GM12874 (cell line): ENCODE data around the gene AP1G1.

Experiments
- CTCF ChIP-seq: IDR thresholded peaks from 2 replicates; pipeline ENCODE4 v1.5.1; 2011; ENCODE audit warnings: low read depth, mild to moderate bottlenecking, control low read depth, low read length, moderate library complexity; ENCODE audit not compliant: insufficient read depth

Gene AP1G1

GRCh38 chr16:71758293-71758760 lies 50.3 kb downstream of the AP1G1 start:
- no peak for TF ChIP-seq CTCF

- TF ChIP-seq CTCF = no peak
Observed at GRCh38 chr16:71754652-71755051, 54.0 kb downstream of the AP1G1 start.

GRCh38 chr16:71754108-71754507 lies 54.5 kb downstream of the AP1G1 start:
- no peak for TF ChIP-seq CTCF

GRCh38 chr16:71748226-71748625 lies 60.4 kb downstream of the AP1G1 start:
- no peak for TF ChIP-seq CTCF

- TF ChIP-seq CTCF = peak; percentile 45
Observed at GRCh38 chr16:71746442-71747046, 62.1 kb downstream of the AP1G1 start.

GRCh38 chr16:71738855-71739254 lies 69.8 kb downstream of the AP1G1 start:
- no peak for TF ChIP-seq CTCF

GRCh38 chr16:71737501-71737900 lies 71.1 kb downstream of the AP1G1 start:
- TF ChIP-seq CTCF = no peak
